Measurements from ENCODE around the gene IL11RA. TPM values are rescaled to one million over a fixed set of nuclear protein-coding genes. Genes with fewer than 3 reads are reported as not detected.

The IL11RA gene
- total RNA-seq, 1 donor from 2014 or later = 4.7 TPM

GRCh38 chr9:34623374-34624235, 28.4 kb upstream of the IL11RA start:
- H3K4me3 ChIP-seq (ENCODE audit: low read depth, low read length) = no peak overlapping the region
- no peak for DNase-seq (ENCODE audit: low read depth)
- TF ChIP-seq, protein P1, sequence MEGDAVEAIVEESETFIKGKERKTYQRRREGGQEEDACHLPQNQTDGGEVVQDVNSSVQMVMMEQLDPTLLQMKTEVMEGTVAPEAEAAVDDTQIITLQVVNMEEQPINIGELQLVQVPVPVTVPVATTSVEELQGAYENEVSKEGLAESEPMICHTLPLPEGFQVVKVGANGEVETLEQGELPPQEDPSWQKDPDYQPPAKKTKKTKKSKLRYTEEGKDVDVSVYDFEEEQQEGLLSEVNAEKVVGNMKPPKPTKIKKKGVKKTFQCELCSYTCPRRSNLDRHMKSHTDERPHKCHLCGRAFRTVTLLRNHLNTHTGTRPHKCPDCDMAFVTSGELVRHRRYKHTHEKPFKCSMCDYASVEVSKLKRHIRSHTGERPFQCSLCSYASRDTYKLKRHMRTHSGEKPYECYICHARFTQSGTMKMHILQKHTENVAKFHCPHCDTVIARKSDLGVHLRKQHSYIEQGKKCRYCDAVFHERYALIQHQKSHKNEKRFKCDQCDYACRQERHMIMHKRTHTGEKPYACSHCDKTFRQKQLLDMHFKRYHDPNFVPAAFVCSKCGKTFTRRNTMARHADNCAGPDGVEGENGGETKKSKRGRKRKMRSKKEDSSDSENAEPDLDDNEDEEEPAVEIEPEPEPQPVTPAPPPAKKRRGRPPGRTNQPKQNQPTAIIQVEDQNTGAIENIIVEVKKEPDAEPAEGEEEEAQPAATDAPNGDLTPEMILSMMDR (conservative IDR thresholded peaks at IDR 0.05; ENCODE audit: low read depth, low read length) = no peak

GRCh38 chr9:34624475-34625185, 27.4 kb upstream of the IL11RA start:
- TF ChIP-seq, protein P1 (conservative IDR thresholded peaks at IDR 0.05; ENCODE audit: low read depth, low read length) = no peak
- H3K4me3 ChIP-seq (ENCODE audit: low read depth, low read length) = no peak overlapping the region
- no peak for DNase-seq (ENCODE audit: low read depth)

DNA sequence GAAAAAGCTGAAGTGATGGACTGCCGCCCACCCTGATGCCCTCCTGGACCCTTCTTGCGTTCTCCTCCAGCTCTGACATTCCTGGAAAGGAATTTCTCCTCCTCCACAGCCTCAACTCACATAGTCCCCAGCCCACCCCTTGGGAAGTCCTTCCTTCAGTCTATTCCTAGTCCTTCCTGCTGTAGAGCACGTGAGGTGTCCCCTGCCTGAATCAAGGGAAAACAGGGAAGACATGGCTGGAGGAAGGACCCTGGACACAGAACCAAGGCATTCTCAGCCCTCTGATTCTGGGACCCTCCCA, 26.8 kb upstream of the IL11RA start:
- no peak for DNase-seq (ENCODE audit: low read depth)

GRCh38 chr9:34627716-34628655, 24.0 kb upstream of the IL11RA start:
- peak overlapping the region; percentile 45 for H3K4me3 ChIP-seq (ENCODE audit: low read depth, low read length)
- DNase-seq (ENCODE audit: low read depth) = no peak
- TF ChIP-seq, protein P1 (conservative IDR thresholded peaks at IDR 0.05; ENCODE audit: low read depth, low read length) = no peak

More for the DNA sequence above, 26.8 kb upstream of the IL11RA start:
- TF ChIP-seq, protein P1 (conservative IDR thresholded peaks at IDR 0.05; ENCODE audit: low read depth, low read length) = no peak
- H3K4me3 ChIP-seq (ENCODE audit: low read depth, low read length) = no peak overlapping the region

GRCh38 chr9:34628656-34629490, 23.1 kb upstream of the IL11RA start, which contains the start of gene ARID3C:
Gene ARID3C (minus strand): TSS chr9:34629066. CDS start chr9:34628014, 1,052 bp downstream.
- DNase-seq (ENCODE audit: low read depth) = no peak
- peak within 1 kb of the TSS; percentile 45 for H3K4me3 ChIP-seq (ENCODE audit: low read depth, low read length)

More at GRCh38 chr9:34628656-34629490, 23.1 kb upstream of the IL11RA start, which contains the start of gene ARID3C:
- TF ChIP-seq, protein P1 (conservative IDR thresholded peaks at IDR 0.05; ENCODE audit: low read depth, low read length) = no peak
